GM10248 (cell line): ENCODE measurements around the gene INPP5E.

ENCODE experiments used
- CTCF ChIA-PET: fragments of 300-600 bp; sonication (Branson Sonifier 250); formaldehyde crosslinking; extraction: SDS; loops from one replicate; lab custom pipeline; 2021; ENCODE audit warnings: antibody characterized with exemption; lab: Yijun Ruan, JAX
- POLR2A ChIA-PET: fragments of 350-650 bp; sonication (Branson Sonifier 250); formaldehyde crosslinking; extraction: SDS; loops from one replicate; lab custom pipeline; 2020; ENCODE audit warnings: antibody characterized with exemption; lab: Yijun Ruan, JAX
- DNase-seq: peaks from one replicate; pipeline ENCODE4 v3.0.0; 2012; ENCODE audit errors: extremely low spot score
- CTCF ChIP-seq: IDR thresholded peaks from 2 replicates; pipeline ENCODE4 v1.5.1; 2012; ENCODE audit warnings: mild to moderate bottlenecking, low read depth; ENCODE audit errors: extremely low read depth, missing control alignments, control extremely low read depth

The INPP5E gene

GRCh38 chr9:136485049-136486045 is 45.7 kb upstream of the INPP5E start:
- peak; percentile 90 for TF ChIP-seq CTCF
- POLR2A ChIA-PET = no interaction called here
- DNase-seq = peak; percentile 80
- CTCF ChIA-PET = interaction anchor here (0.8 to 9.1 kb wide), 38 partner anchors 9 to 212 kb away, joined by 3 to 247 read pairs (median 4); partner anchors contain the start of gene DNLZ

- TF ChIP-seq CTCF = no peak
- POLR2A ChIA-PET = no interaction called here
- no peak for DNase-seq
- CTCF ChIA-PET = interaction anchor here (0.6 to 9.1 kb wide), 25 partner anchors 9 to 243 kb away, joined by 3 to 247 read pairs (median 4); partner anchors contain the start of gene DNLZ
These were observed 44.8 kb upstream of the INPP5E start for GRCh38 chr9:136484153-136485048.

GRCh38 chr9:136483589-136484152 is 44.0 kb upstream of the INPP5E start:
- peak; percentile 97 for DNase-seq
- CTCF ChIA-PET = interaction anchor here (0.6 to 9.1 kb wide), 13 partner anchors 21 to 244 kb away, joined by 3 to 247 read pairs (median 8); partner anchors contain the start of gene DNLZ
- POLR2A ChIA-PET = no interaction called here
- TF ChIP-seq CTCF = no peak

- CTCF ChIA-PET = interaction anchor here (0.6 to 9.1 kb wide), 10 partner anchors 22 to 244 kb away, joined by 3 to 247 read pairs (median 11); no protein-coding TSS in a partner anchor
- POLR2A ChIA-PET = no interaction called here
- peak; percentile 99 for DNase-seq
- no peak for TF ChIP-seq CTCF
These were observed 43.3 kb upstream of the INPP5E start, which contains the start of gene SEC16A for GRCh38 chr9:136482793-136483588. TSS of gene SEC16A (minus strand) at chr9:136483040. CDS start at chr9:136477615, 5,425 bp downstream.

- ChIA-PET POLR2A (no interaction called here), CTCF (no interaction called here)
- DNase-seq = no peak
- TF ChIP-seq CTCF = no peak
These were observed 42.6 kb upstream of the INPP5E start for GRCh38 chr9:136482046-136482792.
